ENCODE results near the gene SEC31B.

Gene SEC31B

DNA sequence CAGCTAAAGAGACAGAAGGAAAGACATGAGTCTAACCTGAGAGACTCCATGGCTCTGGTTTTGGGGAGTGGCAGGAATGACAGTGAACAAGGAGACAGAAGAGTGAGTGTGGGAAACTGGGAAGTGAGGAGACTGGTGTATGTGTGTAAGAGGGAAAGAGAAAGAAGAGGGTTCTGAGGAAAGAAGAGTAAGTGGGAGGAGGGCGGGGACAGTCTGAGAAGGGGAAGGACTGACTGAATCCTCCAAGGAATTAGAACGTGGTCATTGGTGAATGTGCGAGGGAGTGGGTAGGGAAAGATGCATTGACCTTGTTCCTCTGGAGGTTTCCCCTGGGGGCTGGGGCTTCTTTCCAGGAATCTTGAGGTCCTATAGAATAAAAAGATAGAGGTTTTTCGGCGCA lies 30.3 kb downstream of the SEC31B start:
- DNase-seq, result no peak

DNA sequence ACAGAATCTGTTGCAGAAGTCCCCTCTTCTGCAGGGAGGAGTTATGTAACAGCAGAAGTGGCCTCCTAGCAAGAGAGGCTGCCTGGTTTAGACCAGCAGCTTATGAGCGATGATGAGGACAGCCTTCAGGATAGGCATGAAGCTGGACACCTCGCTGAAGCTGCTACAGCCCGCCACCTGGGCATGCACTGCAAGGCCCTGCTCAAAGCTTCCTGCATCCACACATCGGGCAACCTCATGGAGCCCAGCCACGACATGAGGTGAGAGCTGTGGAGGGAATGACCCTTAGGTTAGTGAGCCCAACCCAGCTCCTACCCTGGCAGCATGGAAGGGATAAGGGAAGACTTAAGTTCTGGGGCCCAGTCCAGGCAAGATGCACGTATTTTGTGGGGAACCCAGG lies 32.1 kb downstream of the SEC31B start:
- DNase-seq, result no peak

DNA sequence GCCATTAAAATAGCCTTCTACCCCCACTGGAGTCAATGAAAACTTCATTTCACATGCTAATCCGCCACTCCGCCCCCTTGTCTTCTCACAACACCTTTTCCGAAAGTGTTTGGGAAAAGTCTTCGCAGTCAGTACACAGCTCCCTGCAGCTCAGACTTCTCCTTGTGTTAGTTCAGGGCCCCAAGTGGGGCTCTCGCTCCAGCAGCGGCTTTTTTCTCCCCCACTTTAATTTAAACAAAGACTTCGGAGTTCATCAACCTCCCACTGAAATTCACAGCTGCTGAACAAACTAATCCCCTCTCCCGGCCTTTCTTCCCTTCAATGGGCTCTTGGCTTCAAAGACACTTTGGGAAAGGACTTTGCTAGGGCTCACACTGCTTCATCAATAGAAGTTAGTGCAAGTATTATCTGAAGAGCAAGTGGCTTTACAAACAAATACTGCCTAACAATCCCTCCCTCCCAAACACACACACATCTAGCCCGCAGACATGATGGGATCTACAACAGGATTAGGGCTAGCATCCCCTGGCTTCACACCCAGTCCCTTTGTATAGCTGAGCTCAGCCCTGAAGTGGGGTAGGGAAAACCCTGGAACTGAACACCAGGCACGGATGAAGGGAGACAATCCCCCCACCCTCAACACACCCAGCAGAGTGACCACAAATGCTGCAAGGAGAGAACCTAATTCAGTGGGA lies 33.7 kb downstream of the SEC31B start:
- DNase-seq, result no peak

DNA sequence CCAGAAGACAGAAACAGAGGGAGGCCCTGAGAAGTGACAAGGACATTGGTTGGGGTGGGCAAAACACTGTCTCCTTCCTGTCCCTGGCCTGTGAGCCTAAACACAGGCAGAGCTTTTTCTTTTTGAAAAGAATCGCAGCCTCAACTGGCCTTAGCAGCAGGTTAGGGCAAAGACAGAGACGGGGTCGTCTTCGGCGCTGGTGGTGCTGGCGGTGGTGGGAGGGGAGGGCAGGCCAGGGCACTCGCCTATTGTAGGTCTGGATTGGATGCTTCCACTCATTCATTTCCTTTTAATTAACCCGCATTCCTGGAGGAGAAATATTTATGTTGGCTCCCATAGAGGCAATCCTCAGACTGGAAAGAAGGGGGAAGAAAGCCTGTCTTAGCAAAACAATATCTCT lies 34.3 kb downstream of the SEC31B start:
- DNase-seq, result no peak

DNA sequence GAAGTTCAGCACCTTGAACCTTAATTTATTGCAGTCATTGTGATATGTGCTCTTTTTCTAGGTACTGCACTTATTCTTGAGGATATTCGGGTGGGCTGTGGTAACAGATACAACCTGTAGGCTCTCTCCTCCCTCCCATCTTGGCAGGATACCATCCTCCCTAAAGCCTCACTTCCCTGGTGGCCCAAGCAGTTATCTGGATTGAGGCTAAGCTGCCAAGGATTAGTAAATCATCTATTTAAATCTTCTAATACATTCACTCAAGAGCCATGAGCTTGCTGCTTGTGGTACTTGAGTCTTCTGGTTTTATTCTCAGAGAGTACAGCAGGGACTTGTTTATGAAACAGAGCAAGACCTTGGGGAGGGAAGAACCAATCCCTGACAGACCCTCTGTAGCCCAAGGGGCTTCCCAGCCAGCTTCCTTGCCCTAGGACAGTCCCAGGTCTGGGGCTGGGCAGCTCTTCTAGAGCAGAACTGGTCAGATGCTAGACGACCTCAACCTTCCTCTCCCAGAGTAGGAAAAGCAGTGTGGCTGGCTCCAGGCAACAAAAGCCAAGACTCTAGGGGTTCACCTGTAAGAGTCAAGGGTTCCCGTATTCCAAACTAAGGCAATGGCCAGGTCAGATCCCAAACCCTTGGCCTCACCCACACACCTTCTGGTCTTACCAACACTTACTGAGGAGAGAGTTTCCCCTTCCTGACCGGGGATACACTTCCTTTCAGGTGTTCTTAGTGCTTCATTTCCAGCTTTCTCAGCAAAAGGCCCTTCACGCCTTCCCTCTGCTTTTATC lies 35.6 kb downstream of the SEC31B start:
- no peak for DNase-seq

DNA sequence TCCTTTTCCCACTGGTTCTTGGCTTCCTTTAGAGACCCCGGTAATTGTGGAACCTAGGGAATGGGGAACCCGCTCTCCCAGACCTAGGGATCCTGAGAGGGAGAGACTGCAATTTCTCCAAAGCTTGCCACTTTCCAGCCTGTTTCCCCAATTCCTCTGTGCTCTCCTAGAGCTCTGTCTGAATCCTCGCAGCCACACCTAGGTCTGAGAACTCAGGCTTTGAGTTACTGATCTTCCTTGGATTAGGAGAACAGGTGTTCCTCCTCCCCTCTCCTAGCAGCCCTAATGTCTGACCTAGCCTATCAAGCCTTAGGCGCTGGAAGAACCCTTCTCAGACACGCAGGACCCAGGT lies 36.9 kb downstream of the SEC31B start:
- no peak for DNase-seq

DNA sequence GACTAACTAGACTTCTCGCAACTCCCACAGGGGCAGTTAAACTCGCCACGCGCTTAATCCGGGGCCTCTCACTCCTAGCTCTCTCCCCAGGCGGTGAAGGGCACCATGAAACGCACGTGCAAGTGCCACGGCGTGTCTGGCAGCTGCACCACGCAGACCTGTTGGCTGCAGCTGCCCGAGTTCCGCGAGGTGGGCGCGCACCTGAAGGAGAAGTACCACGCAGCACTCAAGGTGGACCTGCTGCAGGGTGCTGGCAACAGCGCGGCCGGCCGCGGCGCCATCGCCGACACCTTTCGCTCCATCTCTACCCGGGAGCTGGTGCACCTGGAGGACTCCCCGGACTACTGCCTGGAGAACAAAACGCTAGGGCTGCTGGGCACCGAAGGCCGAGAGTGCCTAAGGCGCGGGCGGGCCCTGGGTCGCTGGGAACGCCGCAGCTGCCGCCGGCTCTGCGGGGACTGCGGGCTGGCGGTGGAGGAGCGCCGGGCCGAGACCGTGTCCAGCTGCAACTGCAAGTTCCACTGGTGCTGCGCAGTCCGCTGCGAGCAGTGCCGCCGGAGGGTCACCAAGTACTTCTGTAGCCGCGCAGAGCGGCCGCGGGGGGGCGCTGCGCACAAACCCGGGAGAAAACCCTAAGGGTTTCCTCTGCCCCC lies 37.4 kb downstream of the SEC31B start:
- peak; percentile 64 for DNase-seq

DNA sequence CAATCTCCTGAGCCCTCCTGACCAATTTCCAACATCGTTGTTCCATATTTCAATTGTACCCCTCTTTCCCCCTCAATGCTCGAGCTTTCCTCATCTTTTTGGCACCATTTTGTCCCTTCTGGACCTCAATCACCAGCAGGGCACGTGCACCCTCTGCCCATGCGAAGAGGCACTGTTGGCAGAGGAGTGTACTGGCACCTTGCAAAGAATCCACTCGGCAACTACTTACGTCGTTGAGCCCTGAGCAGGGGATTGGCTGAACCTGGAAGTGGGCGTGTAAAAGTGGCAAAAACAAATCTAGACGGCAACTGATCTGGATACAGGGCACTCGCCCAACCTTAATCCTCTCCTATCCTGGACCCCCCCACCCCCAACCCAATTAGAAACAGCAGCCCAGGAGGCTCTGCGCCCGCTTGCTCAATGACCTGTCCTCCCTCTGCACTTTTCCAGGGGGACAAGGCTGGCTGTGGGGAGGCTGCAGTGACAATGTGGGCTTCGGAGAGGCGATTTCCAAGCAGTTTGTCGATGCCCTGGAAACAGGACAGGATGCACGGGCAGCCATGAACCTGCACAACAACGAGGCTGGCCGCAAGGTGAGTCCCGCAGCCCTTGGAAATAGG lies 38.1 kb downstream of the SEC31B start:
- DNase-seq, result peak; percentile 79

DNA sequence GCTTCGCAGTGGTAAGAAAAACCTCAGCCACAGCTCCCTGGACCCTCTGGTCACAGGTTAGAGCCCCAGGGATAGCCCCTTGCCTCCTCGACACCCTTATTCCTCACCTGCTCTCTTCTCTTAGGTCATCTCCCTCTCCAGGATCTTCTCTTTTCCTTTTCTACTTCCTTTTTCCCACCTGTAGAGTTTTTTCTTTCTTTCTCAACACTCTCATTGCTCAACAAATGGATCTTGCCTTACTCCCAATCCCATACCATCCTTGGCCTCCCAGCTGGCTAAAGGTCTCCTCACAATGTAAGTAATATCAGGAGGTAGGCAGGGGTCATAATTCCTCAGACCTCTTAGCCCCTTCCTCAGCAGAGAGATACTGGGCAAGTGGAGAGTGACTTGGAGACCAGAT lies 39.7 kb downstream of the SEC31B start:
- DNase-seq, result no peak

DNA sequence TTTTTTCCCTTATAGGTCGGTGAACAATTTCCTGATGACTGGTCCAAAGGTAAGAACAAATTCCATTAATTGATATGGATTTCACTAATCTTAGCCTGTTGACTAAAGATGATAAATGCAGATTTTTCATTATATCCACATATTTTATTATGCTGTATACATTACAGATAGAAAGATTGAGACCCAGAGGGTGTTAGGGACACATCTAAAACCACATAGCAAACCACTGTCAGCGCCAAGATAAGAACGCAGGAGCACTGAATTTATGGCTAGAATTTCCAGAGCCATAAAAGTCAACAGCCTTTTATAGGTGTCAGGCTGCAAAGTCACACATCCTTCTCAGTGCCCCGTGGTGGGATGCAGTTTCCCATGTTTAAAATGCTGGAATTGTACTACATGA lies 40.6 kb downstream of the SEC31B start:
- no peak for DNase-seq

DNA sequence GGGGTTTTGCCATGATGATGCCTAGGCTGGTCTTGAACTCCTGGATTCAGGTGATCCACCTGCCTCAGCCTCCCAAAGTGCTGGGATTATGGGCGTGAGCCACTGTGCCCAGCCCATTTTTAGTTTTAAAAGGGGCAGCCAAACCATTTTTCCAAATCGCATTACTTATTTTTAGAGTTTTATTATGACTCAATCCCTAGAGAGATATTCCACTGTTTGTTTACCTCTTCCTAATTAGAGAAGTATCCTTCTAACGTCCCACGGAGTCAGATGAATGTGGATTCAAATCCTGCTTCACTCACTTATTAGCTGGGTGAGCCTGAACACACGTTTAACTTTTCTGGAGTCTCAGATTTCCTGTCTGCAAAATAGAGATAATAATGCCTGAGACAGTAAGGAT lies 41.7 kb downstream of the SEC31B start:
- DNase-seq, result no peak

DNA sequence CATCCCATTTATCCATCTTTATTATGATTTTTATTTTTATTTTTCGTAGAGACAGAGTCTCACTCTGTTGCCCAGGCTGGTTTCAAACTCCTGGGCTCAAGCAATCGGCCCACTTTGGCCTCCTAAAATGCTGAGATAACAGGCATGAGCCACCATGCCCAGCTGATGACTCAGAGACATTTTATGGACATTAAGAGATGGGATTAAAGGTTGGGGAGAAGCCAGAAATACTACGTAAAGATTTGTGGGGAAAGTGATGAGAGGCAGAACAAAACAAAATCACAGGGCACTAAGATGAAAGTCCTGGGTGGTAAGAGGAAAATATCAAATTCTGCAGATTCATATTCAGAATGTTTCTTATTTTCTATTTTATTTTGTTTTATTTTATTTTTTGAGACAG lies 49.3 kb downstream of the SEC31B start:
- DNase-seq, result no peak

DNA sequence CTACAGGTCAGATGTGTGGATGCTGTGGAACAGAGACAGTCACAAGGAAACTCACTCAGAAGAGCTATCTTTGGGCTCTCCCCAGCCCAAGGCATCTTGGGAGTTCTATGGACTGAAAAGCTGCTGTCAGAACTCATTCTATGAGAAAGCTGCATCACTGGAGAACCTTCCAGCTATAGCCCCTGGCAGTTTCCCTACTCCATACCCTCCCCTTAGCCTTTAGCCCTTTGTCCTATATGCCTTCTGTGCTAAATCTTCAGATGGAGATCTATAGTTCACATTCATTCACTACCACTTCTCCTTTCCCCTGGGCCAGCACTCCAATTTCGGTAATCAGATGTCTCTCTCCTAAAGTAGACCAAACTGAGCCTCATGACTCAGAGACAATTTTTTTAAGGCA lies 49.9 kb downstream of the SEC31B start:
- DNase-seq, result no peak

DNA sequence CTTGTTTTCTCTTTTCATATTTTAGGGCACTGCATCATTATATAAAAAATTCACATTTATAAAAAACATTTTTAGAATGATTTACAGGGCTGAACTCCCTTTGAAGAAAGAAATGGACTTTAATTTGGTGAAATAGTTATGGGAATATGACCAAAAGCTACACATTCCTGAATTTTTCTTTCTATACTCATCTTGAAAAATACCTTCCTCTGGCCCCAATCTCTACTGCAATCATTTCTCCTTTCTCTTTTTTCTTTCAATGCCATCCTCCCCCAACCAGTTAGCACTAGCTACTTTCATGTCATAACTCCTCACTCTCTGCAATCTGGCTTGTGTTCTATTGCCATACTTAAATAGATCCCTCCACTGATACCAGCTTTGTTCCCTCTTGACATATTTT lies 50.7 kb downstream of the SEC31B start:
- no peak for DNase-seq

DNA sequence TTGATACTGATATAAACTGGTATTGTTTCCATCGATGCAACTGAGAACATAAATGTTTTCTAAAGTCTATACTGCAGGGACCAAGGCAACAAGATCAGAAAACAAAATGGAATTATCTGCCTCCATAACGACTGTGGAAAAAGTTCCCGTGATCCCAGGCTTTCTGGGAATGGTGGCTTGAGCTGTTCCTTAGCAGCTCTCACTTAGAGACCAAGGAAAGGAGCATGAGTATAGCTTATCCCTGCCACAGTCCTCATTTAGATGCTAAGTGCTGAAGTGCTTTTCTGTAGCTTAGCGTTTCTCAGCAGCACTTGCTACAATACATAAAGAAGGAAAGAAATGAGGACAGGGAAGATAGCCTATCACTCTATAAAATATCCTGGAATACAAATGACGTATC lies 51.3 kb downstream of the SEC31B start:
- DNase-seq, result no peak

DNA sequence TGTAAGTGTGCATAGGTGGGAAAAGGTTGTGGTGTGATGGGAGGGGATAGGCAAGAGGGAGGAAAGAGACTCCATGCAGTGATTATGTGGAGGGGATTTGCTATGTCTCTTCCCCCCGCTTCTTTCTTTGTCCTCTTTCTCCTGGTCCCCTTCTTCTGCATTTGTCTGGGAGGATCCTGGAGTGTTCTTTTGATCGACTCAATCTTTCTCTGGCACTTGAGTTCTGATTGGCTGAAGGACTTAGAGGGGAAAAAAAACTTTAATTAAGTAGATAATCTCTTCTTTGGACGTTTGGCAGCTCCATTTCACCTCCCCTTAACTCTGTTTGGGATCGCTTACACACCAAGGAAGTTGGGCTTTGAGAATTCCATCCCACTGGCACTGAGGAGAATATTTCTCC lies 57.0 kb downstream of the SEC31B start, which contains the start of gene WNT8B:
Gene WNT8B, plus strand, starts transcription at position 301 of the 400 bp plus-strand sequence. CDS start 160 bp downstream, outside the sequence.
- no peak for DNase-seq

DNA sequence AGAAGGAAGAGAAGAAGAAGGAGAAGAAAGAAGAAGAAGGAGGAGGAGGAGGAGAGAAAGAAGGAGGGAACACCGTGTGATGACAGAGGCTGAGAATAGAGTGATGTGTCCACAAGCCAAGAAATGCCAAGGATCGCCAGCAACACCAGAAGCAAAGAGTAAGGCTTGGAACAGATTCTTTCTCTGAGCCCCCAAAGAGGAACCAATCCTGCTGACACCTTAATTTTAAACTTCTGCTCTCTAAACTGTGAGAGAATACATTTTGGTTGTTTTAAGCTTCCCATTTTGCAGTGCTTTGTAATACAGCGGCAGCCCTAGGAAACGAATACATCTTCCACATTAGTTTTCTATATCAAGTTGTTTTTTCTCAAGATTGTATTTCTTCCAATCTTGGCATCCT lies 70.7 kb downstream of the SEC31B start:
- DNase-seq, result no peak

DNA sequence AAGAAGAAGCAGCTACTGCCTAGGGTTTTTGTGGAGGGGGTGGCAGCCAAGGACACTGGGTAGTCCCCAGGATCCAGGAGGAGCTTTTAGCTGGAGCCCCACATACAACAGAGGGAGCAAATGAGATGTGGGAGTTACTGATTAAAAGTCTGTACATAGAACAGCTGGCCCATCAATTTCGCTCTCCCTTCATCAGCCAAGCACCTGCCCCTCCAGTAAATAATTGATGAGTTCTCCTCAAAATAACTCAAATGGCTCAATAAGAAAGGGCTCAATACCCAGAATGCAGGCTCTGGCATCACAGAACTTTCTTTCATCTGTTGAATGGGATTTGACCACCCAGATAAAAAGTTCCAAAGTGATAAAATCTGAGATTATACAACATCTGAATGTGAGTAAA lies 72.0 kb downstream of the SEC31B start:
- no peak for DNase-seq

DNA sequence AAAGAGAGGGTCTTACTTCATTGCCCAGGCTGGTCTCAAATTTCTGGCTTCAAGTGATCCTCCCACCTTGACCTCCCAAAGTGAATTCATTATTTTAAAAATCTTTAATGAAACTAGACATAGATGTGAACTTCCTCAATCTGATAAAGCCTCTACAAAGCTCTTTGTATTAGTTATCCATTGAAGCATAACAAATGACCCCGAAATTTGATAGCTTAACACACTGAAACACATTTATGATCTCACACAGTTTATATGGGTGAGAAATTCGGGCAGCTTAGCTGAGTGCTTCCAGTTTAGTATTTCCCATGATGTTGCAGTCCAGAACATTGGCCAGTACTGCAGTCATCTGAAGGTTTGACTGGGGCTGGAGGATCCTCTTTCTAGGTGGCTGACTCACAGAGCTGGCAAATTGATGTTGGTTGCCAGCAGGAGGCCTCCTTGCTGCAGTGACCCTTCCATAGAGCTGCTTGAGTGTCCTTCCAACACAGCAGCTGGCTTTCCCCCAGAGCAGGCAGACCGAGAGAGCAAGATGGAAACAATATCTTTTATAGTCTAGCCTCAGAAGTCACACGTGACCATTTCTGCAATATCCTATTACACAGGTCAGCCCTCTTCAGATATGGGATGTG lies 73.4 kb downstream of the SEC31B start:
- no peak for DNase-seq

DNA sequence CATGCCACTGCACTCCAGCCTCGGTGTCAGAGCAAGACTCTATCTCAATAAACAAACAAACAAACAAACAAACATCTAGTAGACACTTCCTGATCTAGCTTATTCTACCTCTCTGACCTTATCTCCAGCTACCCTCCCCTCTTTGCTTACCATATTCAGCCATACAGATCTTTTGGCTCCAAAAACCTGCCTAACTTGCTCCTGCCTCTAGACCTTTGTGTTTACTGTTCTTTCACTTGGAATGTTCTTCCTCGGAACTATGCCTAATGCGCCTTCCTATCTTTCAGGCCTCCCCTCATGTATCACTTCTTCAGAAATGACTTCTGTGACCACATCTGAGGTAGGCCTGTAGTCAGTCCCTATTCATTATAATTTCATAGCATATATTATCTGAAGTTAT lies 77.1 kb downstream of the SEC31B start:
- DNase-seq, result no peak

DNA sequence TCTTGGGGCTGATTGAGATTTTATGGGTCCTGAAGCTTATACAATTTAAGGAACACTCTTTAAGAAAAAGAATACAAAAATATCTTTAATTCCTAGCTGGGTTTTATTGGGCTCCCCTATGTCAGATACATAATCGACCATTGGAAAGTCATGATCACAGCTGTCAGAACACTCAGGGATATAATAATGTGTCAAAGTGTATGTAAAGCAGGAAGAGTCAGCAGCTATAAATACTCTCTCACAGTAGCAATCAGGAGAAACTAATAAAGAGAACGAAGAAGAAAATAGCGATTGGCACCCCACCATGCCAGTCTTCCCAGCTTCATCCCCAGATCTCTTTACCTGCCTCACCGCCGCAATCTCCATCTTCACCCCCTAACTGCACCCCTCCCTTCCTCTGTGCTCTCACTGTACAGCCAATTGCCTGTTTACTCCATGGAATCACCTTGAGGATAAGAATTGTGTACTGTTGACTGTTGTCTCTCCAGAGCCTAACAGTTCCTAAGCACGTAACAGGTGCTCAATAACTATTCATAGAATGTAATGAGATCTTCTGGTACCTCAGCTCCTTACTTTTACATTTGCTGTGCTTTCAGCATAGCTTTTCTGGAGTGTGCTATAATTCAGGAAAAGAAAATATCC lies 80.9 kb downstream of the SEC31B start:
- DNase-seq, result no peak
